GM12873 (cell line): ENCODE data around the gene TSHZ1.

ENCODE experiments used
- CTCF ChIP-seq: IDR thresholded peaks from 2 replicates; pipeline ENCODE4 v1.5.1; 2012; ENCODE audit warnings: low read depth, mild to moderate bottlenecking, moderate library complexity, low read length, control low read depth; ENCODE audit not compliant: insufficient read depth; ENCODE audit errors: missing control alignments

The TSHZ1 gene

GRCh38 chr18:75291460-75291859 lies 80.9 kb downstream of the TSHZ1 start:
- no peak for TF ChIP-seq CTCF

GRCh38 chr18:75293591-75293990 lies 83.0 kb downstream of the TSHZ1 start:
- TF ChIP-seq CTCF, result no peak

GRCh38 chr18:75297731-75298130 lies 87.1 kb downstream of the TSHZ1 start:
- no peak for TF ChIP-seq CTCF

- no peak for TF ChIP-seq CTCF
These were observed 94.3 kb downstream of the TSHZ1 start for GRCh38 chr18:75304678-75305557.

- no peak for TF ChIP-seq CTCF
These were observed 95.4 kb downstream of the TSHZ1 start for GRCh38 chr18:75305984-75306383.

GRCh38 chr18:75307530-75307929 lies 96.9 kb downstream of the TSHZ1 start:
- TF ChIP-seq CTCF, result no peak

- TF ChIP-seq CTCF, result no peak
These were observed 99.0 kb downstream of the TSHZ1 start for GRCh38 chr18:75309564-75309963.
